Articular chondrocyte of knee joint (primary cell): Measurements from ENCODE around the gene CALML6. TPM values are rescaled to one million over a fixed set of nuclear protein-coding genes. Genes with fewer than 3 reads are reported as not detected.

Source experiments
- total RNA-seq: library from RNA; depleted of rRNA; stranded (reverse); fragments of >200 nt; gene quantifications from 2 replicates; pipeline ENCODE4 v1.2.3, GENCODE V29; 2012

The CALML6 gene, protein sequence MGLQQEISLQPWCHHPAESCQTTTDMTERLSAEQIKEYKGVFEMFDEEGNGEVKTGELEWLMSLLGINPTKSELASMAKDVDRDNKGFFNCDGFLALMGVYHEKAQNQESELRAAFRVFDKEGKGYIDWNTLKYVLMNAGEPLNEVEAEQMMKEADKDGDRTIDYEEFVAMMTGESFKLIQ
- total RNA-seq: 0.22 and 0.26 TPM in 2 replicates

DNA sequence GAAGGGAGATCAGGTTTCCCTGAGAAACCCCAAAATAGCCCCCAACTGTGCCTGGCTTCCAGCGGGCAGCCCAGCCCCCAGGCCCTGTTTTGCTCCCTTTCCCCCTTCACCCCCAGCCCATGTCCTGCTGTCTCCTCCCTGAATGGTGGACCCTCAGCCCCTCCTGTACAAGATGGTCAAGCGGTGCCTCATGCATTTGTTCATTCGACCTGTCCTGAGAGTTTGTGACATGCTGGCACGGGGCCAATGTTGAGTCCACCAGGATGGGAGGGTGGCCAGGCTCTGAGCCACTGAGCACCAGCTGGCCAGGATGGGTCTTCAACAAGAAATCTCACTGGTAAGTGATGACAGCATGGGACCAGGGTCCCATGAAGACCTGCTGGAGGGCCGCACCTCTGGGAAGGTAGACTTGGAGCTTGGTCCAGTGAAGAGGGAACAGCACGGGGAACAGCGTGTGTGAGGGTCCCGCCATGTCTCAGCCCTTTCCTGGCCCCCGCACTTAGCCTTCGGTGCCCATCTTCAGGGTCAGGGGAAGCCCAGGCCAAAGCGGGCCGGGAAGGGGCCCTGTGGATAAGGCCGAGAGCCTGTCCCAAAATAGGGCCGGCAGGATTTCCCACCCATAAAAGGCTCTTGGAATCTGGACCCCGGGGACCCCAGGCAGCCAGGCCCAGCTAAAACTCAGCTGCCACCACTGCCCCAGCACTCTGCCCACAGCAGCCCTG, at the start of gene CALML6:
Gene CALML6 (plus strand): TSS at position 290 of the 722 bp plus-strand sequence. CDS start 21 bp downstream, at position 311.

DNA sequence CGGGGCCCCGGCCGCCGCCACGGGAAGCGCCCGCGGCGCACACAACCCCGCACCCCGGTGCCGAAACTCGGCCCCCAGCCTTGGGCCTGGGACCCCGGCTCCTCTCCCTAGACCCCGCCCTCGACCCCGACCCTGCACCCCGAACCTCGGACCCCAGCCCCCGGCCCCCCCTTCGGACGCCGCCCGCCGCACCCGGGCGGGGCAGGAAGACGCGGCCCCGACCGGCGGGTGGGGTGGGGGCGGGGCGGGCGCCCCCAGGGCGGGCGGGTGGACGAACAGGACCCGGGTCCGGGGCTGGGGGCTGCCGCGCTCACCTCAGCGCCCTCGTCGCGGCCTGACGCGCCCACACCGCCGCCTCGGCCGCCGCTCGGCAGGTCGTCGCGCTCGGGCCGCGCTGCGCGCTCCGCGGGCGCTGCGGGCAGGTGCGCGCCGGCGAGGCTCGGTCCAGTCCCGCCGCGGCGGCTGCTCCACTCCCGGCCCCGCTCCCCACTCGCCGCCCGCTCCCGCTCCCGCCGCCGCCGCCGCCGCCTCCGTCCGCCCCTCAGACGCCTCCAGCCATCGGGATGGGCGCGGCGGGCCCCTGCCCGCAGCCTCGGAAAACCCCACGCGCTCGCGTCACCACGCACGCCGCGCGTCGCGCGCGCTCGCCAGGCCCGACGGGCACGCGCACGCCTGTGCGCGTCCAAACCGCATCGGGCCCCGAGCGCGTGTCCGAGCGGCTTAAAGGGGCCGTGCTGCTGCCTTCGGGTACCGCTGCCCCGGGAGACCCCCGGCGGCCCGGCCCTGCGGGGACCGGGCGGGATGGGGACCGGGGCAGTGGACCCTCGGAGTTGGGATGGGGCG, 24.3 kb upstream of the CALML6 start, which contains the start of gene GNB1:
Gene GNB1 (minus strand): TSS at position 582 of the 843 bp plus-strand sequence. CDS start 65,634 bp downstream, outside the sequence.

DNA sequence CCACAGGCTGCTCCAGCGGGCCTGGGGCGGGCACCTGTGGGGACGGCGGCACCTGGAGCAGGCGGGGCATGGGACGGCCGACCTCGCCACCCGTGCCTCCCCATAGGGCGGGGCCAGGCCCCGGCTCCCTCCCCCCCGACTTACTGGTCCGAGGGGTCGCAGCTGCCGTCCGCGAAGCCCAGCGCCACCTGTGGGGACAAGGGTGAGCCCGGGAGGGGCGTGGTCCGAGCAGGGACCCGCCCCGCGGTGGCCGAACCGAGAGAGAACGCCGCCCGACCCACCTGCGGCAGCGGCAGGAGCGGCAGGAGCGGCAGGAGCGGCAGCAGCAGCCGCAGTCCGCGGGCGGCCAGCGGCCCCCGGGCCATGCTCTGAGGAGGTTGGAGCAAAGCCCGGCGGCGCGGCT, 3.8 kb downstream of the CALML6 start, which contains the start of gene TMEM52:
Gene TMEM52 (minus strand): TSS at position 379 of the 403 bp plus-strand sequence. CDS start 14 bp downstream, at position 365.

Other genes with a start within 250 kb of the CALML6 start
- 32.3 and 39.0 TPM in 2 replicates for gene SLC35E2B, start 222.5 kb upstream of the CALML6 start, total RNA-seq
- 7.5 and 19.1 TPM in 2 replicates for gene CDK11A, start 190.9 kb upstream of the CALML6 start, total RNA-seq
- 39.5 and 47.7 TPM in 2 replicates for gene NADK, start 136.8 kb upstream of the CALML6 start, total RNA-seq
- gene GNB1, start 24.2 kb upstream of the CALML6 start, total RNA-seq: 90.7 and 91.3 TPM in 2 replicates
- 0.39 TPM in 1 of 2 replicates, not detected in the other for gene TMEM52, start 4.0 kb downstream of the CALML6 start, total RNA-seq
- not detected in 2 replicates for gene CFAP74, start 88.5 kb downstream of the CALML6 start, total RNA-seq
- not detected in 2 replicates for gene GABRD, start 104.1 kb downstream of the CALML6 start, total RNA-seq
- 5.8 and 6.1 TPM in 2 replicates for gene PRKCZ, start 135.2 kb downstream of the CALML6 start, total RNA-seq